IMR-90 (cell line): ENCODE results near the gene XCR1. TPM values are rescaled to one million over a fixed set of nuclear protein-coding genes. Genes with fewer than 3 reads are reported as not detected.

Experiments used
- ATAC-seq: fragments of 200-7000 bp; cut with Tn5 transposase; 2 replicates; pipeline ENCODE4 v1.9.1; 2020; ENCODE audit warnings: low read depth, mild to moderate bottlenecking, moderate library complexity
- BruUV-seq: library from RNA; stranded (reverse); fragments of 400-500 nt; replicated peaks from 2 replicates; lab custom pipeline; 2021; lab: Mats Ljungman, UMichigan
- CTCF ChIA-PET: fragments of 300-600 bp; formaldehyde crosslinking; extraction: SDS; loops from one replicate; lab custom pipeline; 2021; ENCODE audit warnings: antibody characterized with exemption; lab: Yijun Ruan, JAX
- POLR2A ChIA-PET: fragments of 300-600 bp; sonication (Branson Sonifier 250); formaldehyde crosslinking; loops from one replicate; lab custom pipeline; 2022; ENCODE audit warnings: antibody characterized with exemption; ENCODE audit not compliant: unreplicated experiment; lab: Charles Lee
- DNase-seq: peaks from one replicate; pipeline ENCODE4 v3.0.0; 2013
- H2AFZ ChIP-seq: replicated peaks from 2 replicates; pipeline ENCODE3; 2013; ENCODE audit warnings: low read length, mild to moderate bottlenecking; ENCODE audit not compliant: poor library complexity
- H2AK5ac ChIP-seq: 2 replicates; pipeline ENCODE4 v1.6.1; 2013; ENCODE audit warnings: low read depth, low read length, inconsistent platforms
- H2AK9ac ChIP-seq: replicated peaks from 2 replicates; pipeline ENCODE3; 2013; ENCODE audit warnings: mild to moderate bottlenecking, low read depth, low read length, moderate library complexity; ENCODE audit not compliant: poor library complexity
- H2BK120ac ChIP-seq: 2 replicates; pipeline ENCODE4 v1.6.1; 2013; ENCODE audit warnings: low read depth, low read length, inconsistent platforms
- H2BK15ac ChIP-seq: 3 replicates; pipeline ENCODE4 v1.6.1; 2013; ENCODE audit warnings: low read depth, low read length, inconsistent platforms
- H2BK20ac ChIP-seq: 2 replicates; pipeline ENCODE4 v1.6.1; 2013; ENCODE audit warnings: low read depth, mild to moderate bottlenecking, inconsistent platforms, low read length, moderate library complexity
- H2BK5ac ChIP-seq: 2 replicates; pipeline ENCODE4 v1.6.1; 2013; ENCODE audit warnings: mild to moderate bottlenecking, low read depth, low read length, inconsistent platforms; ENCODE audit not compliant: poor library complexity, severe bottlenecking
- H3K14ac ChIP-seq: replicated peaks from 2 replicates; pipeline ENCODE4 v1.6.1; 2013; ENCODE audit warnings: low read depth, low read length, inconsistent platforms
- H3K18ac ChIP-seq: 2 replicates; pipeline ENCODE4 v1.6.1; 2013; ENCODE audit warnings: low read depth, low read length, control low read depth
- H3K23ac ChIP-seq: 2 replicates; pipeline ENCODE4 v1.6.1; 2013; ENCODE audit warnings: low read depth, low read length, inconsistent platforms
- H3K27ac ChIP-seq: 2 replicates; pipeline ENCODE4 v1.5.1; 2013; ENCODE audit warnings: mild to moderate bottlenecking, control low read depth, low read length; ENCODE audit not compliant: insufficient read depth
- H3K27me3 ChIP-seq: 2 replicates; pipeline ENCODE4 v1.6.1; 2013; ENCODE audit warnings: low read length; ENCODE audit not compliant: control insufficient read depth, insufficient read depth
- H3K36me3 ChIP-seq: 2 replicates; pipeline ENCODE4 v1.6.1; 2013; ENCODE audit warnings: low read length, mixed read lengths; ENCODE audit not compliant: control insufficient read depth, insufficient read depth
- H3K4ac ChIP-seq: 2 replicates; pipeline ENCODE4 v1.6.1; 2013; ENCODE audit warnings: low read depth, low read length, inconsistent platforms
- H3K4me1 ChIP-seq: 2 replicates; pipeline ENCODE4 v1.6.1; 2013; ENCODE audit warnings: low read length, mixed read lengths; ENCODE audit not compliant: control insufficient read depth, insufficient read depth
- H3K4me2 ChIP-seq: 2 replicates; pipeline ENCODE4 v1.6.1; 2013; ENCODE audit warnings: low read depth, mild to moderate bottlenecking, control low read depth, low read length, moderate library complexity
- H3K4me3 ChIP-seq: 2 replicates; pipeline ENCODE4 v1.5.1; 2013; ENCODE audit warnings: low read depth, mild to moderate bottlenecking, control low read depth, low read length, moderate library complexity; ENCODE audit not compliant: insufficient read depth
- H3K56ac ChIP-seq: 2 replicates; pipeline ENCODE4 v1.6.1; 2013; ENCODE audit warnings: low read length, inconsistent platforms; ENCODE audit not compliant: insufficient read depth; ENCODE audit errors: extremely low read depth
- H3K79me1 ChIP-seq, 2 experiments: 2 replicates each; pipeline ENCODE4 v1.6.1; 2013; ENCODE audit warnings: low read length in 2 of 2, inconsistent platforms in 1 of 2, low read depth in 1 of 2
- H3K9ac ChIP-seq: 2 replicates; pipeline ENCODE4 v1.6.1; 2013; ENCODE audit warnings: low read depth, low read length, control low read depth
- H3K9me1 ChIP-seq: 2 replicates; pipeline ENCODE4 v1.6.1; 2013; ENCODE audit warnings: low read length, inconsistent platforms; ENCODE audit not compliant: insufficient read depth
- H3K9me3 ChIP-seq: 2 replicates; pipeline ENCODE4 v1.6.1; 2013; ENCODE audit warnings: low read length; ENCODE audit not compliant: control insufficient read depth, insufficient read depth
- H4K20me1 ChIP-seq: 2 replicates; pipeline ENCODE4 v1.6.1; 2013; ENCODE audit warnings: low read length, inconsistent platforms; ENCODE audit not compliant: insufficient read depth
- H4K5ac ChIP-seq: 2 replicates; pipeline ENCODE4 v1.6.1; 2013; ENCODE audit warnings: mild to moderate bottlenecking, low read depth, low read length, control low read depth
- H4K8ac ChIP-seq, 2 experiments: 2 replicates each; pipeline ENCODE4 v1.6.1; 2013; ENCODE audit warnings: low read depth in 2 of 2, low read length in 2 of 2, control low read depth in 1 of 2, inconsistent platforms in 1 of 2
- H4K91ac ChIP-seq: 2 replicates; pipeline ENCODE4 v1.6.1; 2013; ENCODE audit warnings: low read depth, low read length, inconsistent platforms; ENCODE audit not compliant: insufficient read depth
- MXI1 ChIP-seq: IDR thresholded peaks from 2 replicates; pipeline ENCODE4 v1.6.1; 2012; ENCODE audit warnings: low read depth, mild to moderate bottlenecking, low read length, moderate library complexity, borderline replicate concordance
- WGBS, 2 experiments: methylation state at CpG; one replicate each; pipeline versions ENCODE4 v1.1.5 to v1.1.7; 2013; ENCODE audit warnings: missing lambda C conversion rate in 2 of 2; ENCODE audit not compliant: insufficient read length in 1 of 2; ENCODE audit errors: extremely low coverage in 2 of 2; 5-methylcytosine and 5-hydroxymethylcytosine counted together
- dilution Hi-C: fragments of 300-500 bp; cut with HindIII; formaldehyde crosslinking; loops from one replicate; pipeline ENCODE4 v1.14.3; 2018; ENCODE audit warnings: low sequenced_read_pairs; ENCODE audit not compliant: unreplicated experiment
- in situ Hi-C: fragments of 300-500 bp; cut with MboI; formaldehyde crosslinking; loops from 3 replicates; pipeline ENCODE4 v1.14.3; 2019; ENCODE audit warnings: low sequenced_read_pairs, inconsistent platforms, mixed read lengths
- intact Hi-C: fragments of 100-400 bp; cut with micrococcal nuclease; formaldehyde crosslinking; loops from 2 replicates; pipeline ENCODE4 v1.10.0; 2022
- polyA plus RNA-seq, 3 experiments: library from polyadenylated mRNA; depleted of rRNA; stranded (reverse); fragments of >200 nt; gene quantifications; 2 replicates each; pipeline ENCODE4 v1.2.3, GENCODE V29; 2012; ENCODE audit warnings: low replicate concordance in 1 of 3
- total RNA-seq: library from RNA; depleted of rRNA; stranded (reverse); fragments of >200 nt; gene quantifications from 2 replicates; pipeline ENCODE4 v1.2.3, GENCODE V29; 2012

XCR1 gene
- total and polyA plus RNA-seq, 2 of the 4 experiments (the other 2 are of a cell fraction): not detected

DNA sequence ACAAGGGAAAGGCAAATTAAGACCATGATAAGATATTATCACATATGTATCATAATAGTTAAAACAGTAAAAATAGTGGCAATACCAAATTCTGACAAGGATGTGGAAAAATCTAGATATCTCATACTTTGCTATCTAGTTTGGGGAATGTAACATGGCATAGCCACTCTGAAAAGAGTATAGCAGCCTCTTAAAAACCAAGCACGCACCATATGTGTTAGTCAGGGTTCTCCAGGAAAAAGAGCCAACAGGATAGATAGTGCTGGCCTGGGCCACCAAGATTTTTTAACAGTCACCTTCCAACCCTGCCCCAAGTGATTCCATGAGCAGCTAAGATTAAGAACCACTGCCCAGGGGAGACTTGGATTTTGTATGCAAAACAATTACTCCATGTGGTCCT is 48.5 kb upstream of the XCR1 start:
- no peak overlapping the region for H3K18ac ChIP-seq
- H4K91ac ChIP-seq: no peak overlapping the region
- H4K8ac ChIP-seq: no peak overlapping the region
- no peak overlapping the region for H3K4me3 ChIP-seq
- H2BK15ac ChIP-seq: no peak overlapping the region
- dilution Hi-C loops: no loop called here
- no peak overlapping the region for H2AK5ac ChIP-seq
- peaks cover 12% of the 10 kb centered on the region for H3K27me3 ChIP-seq
- no peak for DNase-seq
- no peaks in the 10 kb centered on the region for H3K4me1 ChIP-seq
- H4K20me1 ChIP-seq: no peaks in the 10 kb centered on the region
- H3K56ac ChIP-seq: no peak overlapping the region
- H3K79me1 ChIP-seq: no peaks in the 10 kb centered on the region
- no peak overlapping the region for H3K14ac ChIP-seq
- no peak overlapping the region for H3K4ac ChIP-seq
- in situ Hi-C loops: loop anchor here (5.0 to 25.0 kb wide), 4 partner anchors 134 to 1039 kb away; partner anchors contain the start of genes CLEC3B and CXCR6
- ChIA-PET CTCF (interaction anchor here (0.6 to 6.8 kb wide), 8 partner anchors 39 to 945 kb away, joined by 3 to 84 read pairs (median 3); partner anchors contain the start of gene CXCR6), POLR2A (no interaction called here)
- no peak for TF ChIP-seq MXI1
- H3K9ac ChIP-seq: no peak overlapping the region
- no peaks in the 10 kb centered on the region for H3K9me1 ChIP-seq
- no peak overlapping the region for H3K27ac ChIP-seq
- H4K5ac ChIP-seq: no peak overlapping the region
- no TSS peak for BruUV-seq
- no peak overlapping the region for H2AK9ac ChIP-seq
- no peak overlapping the region for H2BK120ac ChIP-seq
- intact Hi-C loops: loop anchor here (5.0 kb wide), 2 partner anchors 234 to 481 kb away; partner anchors contain the start of gene LZTFL1
- no peaks in the 10 kb centered on the region for H3K36me3 ChIP-seq
- H2AFZ ChIP-seq: no peak overlapping the region
- peaks cover 2% of the 10 kb centered on the region; the same call in 1 of the 2 replicates for H3K9me3 ChIP-seq
- WGBS, 2 experiments: no CpG with 5 or more reads among the region's 1 CpG
- no peak overlapping the region for H2BK5ac ChIP-seq
- H3K23ac ChIP-seq: no peak overlapping the region
- no peak overlapping the region for H3K4me2 ChIP-seq
- no peak overlapping the region for H2BK20ac ChIP-seq
- no peak for ATAC-seq
